TTC549 (cell line): Measurements from ENCODE around the gene SULT1C2.
"Not testable (repeated sequence)": the region's sequence is repeated elsewhere in the genome, so short reads cannot be mapped to it uniquely, and the experiment has no call there.

Experiments used
- FAIRE-seq: peaks from 2 replicates; lab custom pipeline; 2012; peaks lifted over from hg19 to GRCh38; lab: Jason Lieb, UNC

Gene SULT1C2

DNA sequence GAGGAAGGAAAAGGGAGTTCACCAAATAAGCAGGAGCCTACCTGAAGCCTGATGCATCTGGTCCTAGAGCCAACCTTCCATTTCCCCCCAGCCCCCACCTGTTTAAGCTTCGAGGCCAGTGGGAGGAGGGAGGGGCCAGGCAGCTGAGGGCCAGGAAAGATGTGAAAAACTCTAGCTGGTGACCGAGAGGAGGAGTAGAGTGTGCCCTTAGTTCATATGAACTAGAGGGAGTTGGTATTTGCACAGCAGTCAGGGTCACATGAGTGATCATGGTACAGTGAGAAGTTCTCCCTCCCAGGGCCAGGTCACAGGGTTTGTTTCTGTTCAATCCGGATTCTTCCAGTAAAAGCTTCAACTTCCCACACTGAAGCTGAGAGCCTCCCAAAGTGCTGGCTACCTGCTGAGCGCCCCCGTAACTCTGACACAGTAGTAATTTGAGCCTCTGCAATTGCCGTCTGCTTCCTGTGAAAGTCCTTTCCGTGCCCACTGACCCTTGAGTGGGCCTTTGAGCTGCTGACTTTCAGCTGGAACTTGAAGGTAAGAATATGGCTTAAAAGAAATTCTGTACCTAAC, at the start of gene SULT1C2:
SULT1C2 (plus strand) TSS at position 362 of the 573 bp plus-strand sequence. CDS start 4,773 bp downstream, outside the sequence.
- no peak for FAIRE-seq

DNA sequence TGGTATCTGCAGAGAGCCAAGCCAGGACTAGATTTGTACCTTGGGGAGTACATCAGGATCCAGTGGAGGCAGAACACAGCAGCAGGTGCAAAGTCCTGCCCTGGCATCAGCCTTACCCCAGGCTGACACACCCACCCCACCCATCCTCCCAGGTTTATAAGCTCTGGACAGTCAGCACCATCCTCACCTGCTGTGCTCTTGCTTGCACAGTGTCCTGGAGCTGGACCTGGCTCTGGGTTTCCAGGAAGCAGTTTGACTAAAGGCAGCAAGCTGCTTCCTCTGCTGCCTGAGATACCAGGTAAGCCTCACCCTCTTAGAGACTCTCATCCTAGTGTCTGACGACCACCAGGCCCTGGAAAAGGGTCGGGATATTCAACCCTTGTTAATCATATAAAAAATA, 48.9 kb upstream of the SULT1C2 start, which contains the start of gene SULT1C3:
SULT1C3 (plus strand) TSS at position 183 of the 400 bp plus-strand sequence. CDS start 7,227 bp downstream, outside the sequence.
- FAIRE-seq, result no peak

DNA sequence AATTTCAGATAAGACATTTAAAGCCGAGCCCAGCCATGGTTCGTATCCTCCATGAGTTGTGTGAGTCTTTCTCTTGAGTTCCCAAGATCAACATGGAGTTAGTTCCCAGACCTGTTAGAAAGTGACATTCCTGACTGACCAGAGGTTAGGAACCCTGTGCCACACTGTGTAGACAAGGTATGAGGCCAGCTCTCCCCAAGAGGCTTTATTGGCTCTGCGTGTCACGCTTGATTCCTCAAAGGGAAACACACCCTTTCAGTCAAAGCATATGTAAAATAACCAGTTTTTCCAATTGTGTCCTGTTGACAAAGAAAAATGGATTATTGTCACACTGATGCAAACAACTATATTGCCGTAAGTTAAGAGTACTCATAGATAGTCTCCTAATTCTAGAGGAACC, 47.7 kb upstream of the SULT1C2 start:
- no peak for FAIRE-seq

DNA sequence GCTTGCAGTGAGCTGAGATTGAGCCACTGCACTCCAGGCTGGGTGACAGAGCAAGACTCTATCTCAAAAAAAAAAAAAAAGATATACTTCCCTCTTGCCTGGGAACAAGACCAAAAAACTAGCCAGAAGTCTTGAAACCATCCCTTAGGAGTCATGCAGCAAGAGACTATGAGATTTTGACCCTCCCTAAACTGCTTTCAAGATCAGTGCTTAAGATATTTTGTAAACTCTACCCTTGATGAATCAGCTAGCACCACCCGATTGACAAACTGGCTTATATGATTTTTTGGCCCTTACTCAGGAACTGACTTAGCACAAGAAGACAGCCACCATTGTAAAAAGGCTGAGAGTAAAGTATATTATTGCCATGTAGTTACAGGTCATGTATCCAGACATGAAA, 45.1 kb upstream of the SULT1C2 start:
- FAIRE-seq, result no peak

DNA sequence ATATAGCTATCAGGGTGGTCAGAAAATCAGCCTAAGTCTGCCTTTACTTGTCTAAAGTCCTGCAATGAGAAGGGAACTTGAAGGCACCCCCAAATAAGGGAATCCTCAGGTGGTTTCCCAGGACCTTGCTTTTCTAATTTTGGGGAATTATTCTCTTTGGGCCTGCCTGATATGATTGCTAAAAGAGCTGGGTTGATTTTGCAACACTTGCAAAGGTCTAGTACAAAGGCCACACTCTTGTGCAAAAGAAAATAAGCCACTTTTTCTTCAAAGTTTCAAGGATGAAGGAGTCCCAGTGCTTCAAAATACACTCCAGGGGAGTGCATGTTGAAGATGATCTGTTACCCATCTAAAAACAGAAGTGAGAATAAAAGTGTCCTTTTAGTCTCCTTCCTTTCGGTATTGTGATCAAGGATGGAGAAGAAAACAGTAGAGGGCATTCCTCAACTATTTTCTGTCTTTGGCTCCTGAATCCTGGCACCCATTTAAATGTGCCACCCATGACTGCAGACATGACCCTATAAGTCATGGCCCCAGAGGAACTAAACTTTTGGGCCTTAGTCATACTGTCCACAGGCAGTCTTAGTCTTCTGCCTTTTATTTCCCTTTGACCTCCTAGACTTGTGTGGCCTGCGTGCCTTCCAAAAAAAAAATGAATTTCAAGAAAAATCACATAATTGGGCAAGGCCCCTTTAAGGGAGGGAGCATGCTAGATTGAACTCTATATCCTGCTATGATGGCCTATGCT, 43.9 kb upstream of the SULT1C2 start:
- FAIRE-seq, result no peak

DNA sequence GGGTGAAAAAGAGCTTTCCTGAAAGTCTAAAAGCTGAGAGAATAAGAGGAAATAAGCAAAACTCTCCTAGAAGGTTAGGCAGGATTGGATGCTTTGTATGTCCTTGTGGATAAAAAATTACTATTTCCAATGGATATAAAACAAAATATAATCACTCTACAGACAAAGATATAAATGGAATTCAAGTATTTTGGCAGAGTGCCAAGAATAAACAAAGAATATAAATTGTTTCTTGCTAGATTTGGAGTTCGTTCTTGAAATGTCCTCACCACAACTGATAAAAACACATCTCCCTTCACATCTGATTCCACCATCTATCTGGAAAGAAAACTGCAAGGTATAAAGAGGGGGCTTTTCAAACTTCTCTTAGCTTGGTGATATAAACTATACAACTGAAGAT, 35.6 kb upstream of the SULT1C2 start:
- no peak for FAIRE-seq

DNA sequence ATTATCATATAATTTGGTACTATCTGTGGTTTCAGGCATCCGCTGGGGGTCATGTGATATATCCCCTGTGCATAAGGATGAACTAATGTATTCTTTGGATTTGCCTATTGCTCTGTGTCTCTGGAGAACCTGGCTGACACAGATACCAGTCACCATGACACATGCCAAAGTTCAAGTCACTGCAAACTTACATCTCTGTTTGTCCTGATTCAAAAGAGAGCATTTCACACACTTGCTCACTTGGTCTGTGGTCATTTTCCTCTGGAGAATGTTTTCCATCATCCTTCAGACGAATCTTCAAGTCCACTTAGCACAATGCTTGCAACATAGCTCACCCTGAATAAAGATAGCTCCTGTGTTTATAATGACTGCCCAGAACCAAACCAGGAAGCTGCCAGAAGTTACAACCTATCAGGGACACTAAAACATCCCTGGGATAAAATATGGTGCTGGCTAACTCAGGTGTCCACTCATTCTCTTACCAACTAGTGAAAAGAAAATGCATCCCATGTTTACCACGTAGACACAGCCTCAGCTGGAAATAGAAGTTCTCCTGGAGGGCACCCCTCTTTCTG, 30.9 kb upstream of the SULT1C2 start:
- no peak for FAIRE-seq

DNA sequence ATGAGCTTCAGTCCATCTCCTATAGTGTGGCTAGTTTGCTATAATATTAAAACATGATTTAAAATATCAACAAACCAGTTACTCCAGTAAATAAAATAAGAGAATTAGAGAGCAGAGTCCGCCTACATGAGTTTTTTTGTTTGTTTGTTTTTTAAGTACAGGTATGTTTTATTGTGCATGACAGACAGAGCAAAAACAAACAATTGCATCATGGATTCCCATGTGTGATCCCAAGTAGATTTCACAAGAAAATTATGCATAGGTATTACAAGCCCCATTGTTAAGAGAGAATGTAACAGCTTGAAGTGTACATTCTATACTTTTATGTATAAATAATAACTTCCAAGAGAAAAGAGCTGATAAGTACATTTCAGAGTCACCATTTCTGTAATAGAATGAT, 27.9 kb upstream of the SULT1C2 start:
- FAIRE-seq, result no peak

DNA sequence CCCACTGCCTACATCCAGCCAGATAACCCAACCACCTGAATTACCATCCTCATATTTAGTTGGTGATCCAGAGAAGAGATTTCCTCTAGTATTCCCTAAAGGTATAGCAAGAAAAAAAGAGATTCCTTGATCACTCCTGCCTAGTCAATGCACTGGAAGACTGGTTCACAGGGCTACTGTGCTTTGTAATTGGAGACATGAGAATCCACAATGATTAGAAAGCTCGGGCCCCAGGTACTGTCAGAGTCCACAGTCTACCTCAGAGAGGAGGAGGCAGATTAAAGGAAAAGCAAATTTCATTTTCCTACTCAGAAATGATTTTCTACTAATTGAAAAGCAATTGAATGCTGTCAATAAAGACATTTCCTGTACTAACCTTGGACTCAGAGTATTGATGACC, 26.7 kb upstream of the SULT1C2 start:
- FAIRE-seq, result no peak

DNA sequence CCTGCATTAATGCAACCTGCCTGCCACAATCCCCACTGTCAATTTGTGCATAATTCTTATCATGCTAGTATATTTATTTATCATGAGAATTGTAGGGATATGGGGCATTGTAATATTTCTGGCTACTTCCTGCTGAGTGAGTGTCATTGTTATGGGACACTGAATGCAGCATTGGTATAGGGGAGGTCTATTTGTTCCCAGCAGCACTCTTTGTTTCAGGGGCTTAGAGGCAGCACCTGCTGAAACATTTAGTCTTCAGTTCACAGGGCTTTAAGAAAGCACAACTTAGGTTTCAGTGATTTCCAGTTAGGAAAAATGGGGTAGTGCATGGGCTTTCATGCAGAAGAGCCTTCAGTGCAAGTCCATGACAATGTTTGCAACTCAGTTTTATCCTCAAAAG, 25.3 kb upstream of the SULT1C2 start:
- FAIRE-seq, result no peak

DNA sequence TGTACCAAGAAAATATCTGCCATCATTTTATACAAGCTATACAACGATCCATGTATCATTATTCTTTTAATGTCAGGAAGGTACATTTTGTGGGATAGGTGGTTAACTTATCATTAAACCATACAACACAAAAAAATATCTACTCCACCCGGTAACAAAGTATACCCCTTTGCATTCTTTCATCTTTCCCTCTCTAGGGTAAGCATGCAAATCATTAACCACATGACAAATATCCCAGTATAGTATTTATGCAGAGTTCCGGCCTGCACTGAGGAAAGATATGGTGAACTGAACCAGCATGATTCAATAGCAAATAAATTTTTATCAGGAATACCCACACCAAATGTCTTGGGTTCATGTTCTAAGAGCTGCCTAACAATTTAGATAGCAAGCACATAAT, 22.5 kb upstream of the SULT1C2 start:
- FAIRE-seq, result no peak

DNA sequence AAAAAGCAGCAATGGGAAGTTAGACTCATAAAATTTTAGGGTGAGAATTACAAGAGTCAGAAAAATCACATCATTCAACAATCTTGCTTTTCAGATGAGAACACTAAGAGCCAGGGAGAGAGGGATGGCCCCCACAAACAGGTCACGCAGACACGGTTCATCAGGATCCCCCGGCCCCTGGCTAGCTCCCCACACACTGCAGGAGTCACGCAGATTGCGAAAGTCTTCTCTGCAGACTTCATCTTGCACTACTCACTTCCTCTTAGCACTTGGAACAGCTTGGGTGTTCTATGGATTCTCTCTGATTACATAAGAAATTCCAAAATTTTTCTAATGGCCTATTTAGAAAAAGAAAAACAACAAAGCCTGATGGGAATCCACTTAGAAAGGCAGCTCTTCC, 21.6 kb upstream of the SULT1C2 start:
- no peak for FAIRE-seq

DNA sequence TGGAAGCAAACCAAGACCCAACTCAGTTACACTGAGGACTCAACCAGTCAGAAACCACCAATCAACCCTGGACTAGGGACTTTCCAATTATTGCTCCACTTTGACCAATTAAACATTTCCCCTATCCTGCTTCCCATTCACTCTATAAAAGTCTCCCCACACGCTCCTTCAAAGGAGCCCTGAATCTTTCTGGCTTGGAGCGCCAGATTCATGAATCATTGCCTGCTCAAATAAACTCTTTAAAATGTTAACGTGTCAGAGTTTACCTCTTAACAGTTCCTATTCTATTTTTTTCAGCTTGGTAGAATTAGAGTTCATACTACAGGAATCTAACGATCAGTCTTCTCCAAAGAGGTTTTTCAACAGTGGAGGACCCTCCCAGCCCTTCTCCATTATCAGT, 20.7 kb upstream of the SULT1C2 start:
- FAIRE-seq, result no peak

DNA sequence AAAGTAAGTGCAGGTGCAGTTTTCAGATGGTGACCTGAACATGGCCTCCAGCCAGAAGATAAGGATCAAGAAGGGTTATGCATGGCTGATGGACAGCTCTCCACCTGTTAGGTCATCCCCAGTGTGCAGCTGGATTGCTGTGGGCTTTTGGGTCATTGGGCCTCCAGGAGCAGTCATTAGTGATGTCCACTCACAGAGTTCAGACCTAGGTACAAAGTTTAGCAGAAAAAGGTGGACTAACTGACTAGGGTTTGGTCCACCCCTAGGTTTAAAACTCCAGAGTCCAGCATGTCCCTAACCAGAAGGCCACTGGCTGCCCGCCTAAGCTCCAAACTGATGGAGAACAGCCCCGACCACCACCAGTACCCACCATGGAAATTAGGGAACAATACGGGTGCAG, 18.3 kb upstream of the SULT1C2 start:
- FAIRE-seq, result no peak

DNA sequence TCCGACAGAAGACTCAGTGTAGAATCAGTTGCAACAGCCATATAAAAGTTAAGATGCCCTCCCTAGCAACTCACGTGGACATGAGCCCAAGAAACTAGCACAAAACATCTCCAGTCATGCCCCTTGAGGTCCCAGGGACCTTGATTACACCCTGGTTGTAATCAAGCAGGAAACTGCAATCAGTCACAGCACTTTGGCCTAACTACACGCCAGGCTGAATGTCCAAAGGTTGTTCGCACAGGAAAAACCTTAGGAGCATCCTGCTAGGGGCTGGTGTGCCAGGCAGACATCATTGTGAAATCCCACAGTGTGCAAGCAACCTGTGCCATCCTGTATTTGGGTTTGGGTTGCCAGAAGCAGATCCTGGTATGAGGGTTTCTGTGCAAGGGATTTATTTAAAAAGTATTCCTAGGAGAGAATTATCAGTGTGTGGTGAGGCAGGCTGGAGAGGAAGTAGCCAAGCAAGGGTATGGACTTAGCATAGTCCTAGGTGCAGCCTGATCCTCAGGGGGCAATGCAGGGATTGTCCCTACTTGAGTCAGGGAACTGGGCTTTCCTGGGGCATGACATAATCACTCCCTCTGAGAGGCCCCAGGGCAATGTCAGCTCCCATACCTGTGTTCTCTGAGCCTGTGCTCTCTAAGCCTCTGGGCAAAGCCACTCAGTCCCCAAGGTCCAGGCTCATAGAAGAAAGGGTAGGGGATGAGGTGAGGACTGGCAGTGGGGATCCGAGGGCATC, 17.8 kb upstream of the SULT1C2 start:
- FAIRE-seq, result no peak

DNA sequence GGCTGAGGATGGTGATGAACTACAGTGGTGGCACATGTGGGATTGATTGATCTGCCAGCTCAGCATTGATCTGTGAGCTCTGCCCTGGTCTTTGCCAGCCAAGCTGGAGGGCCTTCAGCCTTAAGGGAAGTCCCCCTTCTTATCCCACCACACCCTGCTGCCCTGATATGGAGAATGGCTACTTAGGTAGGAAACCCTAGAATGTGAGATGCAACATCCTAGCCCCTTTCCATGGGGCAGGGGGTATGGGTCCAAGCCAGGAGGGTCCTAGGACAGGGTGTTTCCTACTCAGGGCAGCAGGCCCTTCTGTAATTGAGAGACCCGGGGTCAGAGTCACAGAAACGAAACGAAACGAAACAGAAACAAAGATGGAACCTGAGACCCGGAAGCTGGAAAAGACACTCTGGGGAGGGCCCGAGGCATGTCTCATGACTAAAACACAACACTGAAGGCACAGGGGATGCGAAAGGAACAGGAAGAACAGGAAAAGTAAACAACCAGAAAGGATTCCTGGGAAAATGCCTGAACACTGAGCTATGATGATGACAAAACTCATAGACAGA, 16.9 kb upstream of the SULT1C2 start:
- FAIRE-seq, result no peak

DNA sequence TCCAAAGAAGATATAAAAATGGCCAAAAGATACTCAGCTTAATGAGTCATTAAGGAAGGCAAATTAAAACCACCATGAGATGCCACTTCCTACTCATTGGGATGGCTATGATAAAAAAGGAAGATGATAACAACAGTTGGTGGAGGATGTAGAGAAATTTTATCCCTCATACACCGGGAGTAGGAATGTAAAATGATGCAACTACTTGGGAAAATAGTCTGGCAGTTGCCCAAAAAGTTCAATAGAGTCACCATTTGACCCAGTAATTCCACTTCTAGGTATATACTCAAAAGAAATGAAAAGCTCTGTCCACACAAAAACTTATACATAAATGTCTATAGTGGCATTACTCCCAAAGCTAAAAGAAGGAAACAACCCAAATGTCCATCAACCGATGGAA, 10.1 kb upstream of the SULT1C2 start:
- no peak for FAIRE-seq

DNA sequence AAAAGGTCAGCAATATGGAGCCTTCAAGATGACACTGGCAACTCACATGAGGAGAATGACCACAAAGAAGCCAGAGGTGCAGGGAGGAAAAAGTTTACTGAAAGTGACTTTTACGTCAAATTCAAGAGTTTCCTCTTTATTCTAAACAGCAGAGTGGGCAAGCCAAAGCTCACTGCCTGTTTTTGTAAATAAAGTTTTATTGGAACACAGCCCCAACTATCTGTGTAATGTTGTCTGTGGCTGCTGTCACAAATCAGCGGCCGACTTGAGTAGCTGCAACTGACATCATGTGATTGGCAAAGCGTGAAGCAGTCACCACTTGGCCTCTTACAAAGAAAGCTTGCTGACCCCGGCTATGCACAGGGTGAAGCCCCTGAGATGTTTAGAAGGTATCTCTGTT, 9.2 kb upstream of the SULT1C2 start:
- FAIRE-seq, result no peak

DNA sequence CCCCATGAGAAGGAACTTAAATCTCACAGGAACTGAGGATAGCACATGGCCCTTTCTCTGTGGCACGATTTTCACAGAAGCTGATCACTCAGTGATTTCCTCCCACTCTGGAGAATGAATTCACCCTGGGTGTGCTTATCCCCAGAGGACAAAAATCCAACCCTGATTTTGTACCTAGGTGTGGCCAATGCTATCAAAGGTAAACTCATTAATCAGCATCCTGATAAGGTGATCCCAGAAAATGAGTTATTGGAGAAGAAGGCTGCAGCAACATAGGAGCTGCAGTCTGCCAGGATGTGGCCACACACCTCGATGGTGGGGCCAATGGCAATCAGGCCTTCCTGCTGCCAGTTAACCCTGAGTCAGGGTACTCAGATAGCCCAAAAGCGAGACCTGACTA, 8.2 kb upstream of the SULT1C2 start:
- no peak for FAIRE-seq

DNA sequence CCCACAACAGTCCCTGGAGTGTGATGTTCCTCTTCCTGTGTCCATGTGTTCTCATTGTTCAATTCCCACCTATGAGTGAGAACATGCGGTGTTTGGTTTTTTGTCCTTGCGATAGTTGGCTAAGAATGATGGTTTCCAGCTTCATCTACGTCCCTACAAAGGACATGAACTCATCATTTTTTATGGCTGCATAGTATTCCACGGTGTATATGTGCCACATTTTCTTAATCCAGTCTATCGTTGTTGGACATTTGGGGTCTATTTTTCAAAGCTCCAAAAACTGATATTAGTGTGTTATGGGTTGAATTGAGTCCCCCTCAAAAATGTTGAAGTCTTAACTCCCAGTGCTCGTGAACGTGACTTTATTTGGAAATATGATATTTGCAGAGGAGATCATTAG, 4.1 kb upstream of the SULT1C2 start:
- not testable (repeated sequence) for FAIRE-seq

DNA sequence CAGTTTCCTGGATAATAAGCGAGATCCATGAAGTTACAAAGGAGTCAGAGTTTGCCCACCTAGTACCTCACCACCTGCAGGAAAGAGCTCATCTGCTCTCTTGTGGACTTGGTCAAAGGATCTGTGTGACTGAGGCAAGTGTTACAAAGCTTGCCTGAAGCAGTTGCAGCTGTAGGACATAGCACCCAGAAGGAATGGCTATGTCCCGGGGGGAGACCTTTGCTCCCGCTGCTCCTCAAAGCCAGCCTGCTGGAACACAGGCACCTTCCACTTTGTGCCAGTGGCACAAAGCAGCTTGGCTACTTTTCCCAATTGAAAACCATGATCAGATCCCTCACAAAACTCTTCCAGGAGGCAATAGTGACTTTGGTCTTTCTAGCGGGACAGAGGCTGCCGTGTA, 3.1 kb upstream of the SULT1C2 start:
- FAIRE-seq, result no peak

DNA sequence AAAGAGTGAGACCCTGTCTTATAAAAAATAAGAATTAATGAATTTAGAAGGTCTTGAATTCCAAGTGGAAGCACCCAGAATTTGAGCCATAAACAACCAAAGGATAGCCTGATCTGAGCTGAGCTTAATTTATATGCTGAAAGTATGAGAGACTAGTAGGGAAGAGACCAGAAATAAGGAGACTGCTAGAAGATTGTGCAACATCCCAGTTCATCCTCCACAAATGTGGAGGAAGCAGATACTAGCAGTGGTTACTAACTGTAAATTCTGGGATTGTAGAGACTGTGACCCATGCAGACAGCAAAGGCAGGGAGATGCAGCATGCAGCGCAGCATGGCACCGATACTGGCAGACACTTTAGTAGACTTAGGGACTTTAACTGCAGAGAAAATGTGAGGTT, 1.5 kb upstream of the SULT1C2 start:
- FAIRE-seq, result no peak

DNA sequence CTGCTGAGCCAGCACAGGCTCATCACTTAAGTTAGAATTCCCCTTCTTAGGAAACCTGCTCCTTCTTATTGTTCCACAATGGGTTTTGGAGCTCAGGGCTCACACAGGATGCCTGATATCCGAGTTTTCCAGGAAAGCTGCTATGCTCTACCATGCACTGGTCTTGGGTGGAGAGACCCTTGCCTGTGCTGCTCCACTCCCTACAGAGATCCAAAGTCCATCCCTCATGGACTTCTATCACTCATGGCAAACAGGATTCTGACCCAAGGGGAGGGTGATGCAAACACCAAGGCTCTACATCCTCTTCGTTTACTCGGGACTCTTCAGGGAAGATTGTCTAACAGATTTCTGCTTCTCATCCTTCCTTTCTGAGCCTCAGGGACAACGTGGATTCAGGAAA, 5.2 kb downstream of the SULT1C2 start:
- FAIRE-seq, result no peak
